ENCODE data around the gene SLC38A9.
"Not testable (repeated sequence)": the region's sequence is repeated elsewhere in the genome, so short reads cannot be mapped to it uniquely, and the experiment has no call there.

SLC38A9 gene

GRCh38 chr5:55700745-55701144, 11.4 kb downstream of the SLC38A9 start:
- Mint-ChIP-seq H3K27me3 (no peaks in the 10 kb centered on the region), H3K9me3 (no peaks in the 10 kb centered on the region), H3K4me3 (no peak overlapping the region), H3K4me1 (peaks cover 17% of the 10 kb centered on the region), H3K36me3 (ENCODE audit: insufficient read depth) (peaks cover 7% of the 10 kb centered on the region), H3K27ac (ENCODE audit: low read depth) (no peak overlapping the region)
- DNase-seq (ENCODE audit: low spot score in 2 of 2) = no peak
- ATAC-seq (replicated peaks; ENCODE audit: extremely low read depth, poor library complexity, severe bottlenecking) = no peak

GRCh38 chr5:55699041-55699688, 13.0 kb downstream of the SLC38A9 start:
- no peak for ATAC-seq (replicated peaks; ENCODE audit: extremely low read depth, poor library complexity, severe bottlenecking)
- Mint-ChIP-seq H3K9me3 (no peaks in the 10 kb centered on the region), H3K27me3 (no peaks in the 10 kb centered on the region), H3K27ac (ENCODE audit: low read depth) (no peak overlapping the region), H3K4me1 (peaks cover 24% of the 10 kb centered on the region), H3K4me3 (no peak overlapping the region), H3K36me3 (ENCODE audit: insufficient read depth) (peaks cover 9% of the 10 kb centered on the region)
- no peak for DNase-seq (ENCODE audit: low spot score in 2 of 2)

DNA sequence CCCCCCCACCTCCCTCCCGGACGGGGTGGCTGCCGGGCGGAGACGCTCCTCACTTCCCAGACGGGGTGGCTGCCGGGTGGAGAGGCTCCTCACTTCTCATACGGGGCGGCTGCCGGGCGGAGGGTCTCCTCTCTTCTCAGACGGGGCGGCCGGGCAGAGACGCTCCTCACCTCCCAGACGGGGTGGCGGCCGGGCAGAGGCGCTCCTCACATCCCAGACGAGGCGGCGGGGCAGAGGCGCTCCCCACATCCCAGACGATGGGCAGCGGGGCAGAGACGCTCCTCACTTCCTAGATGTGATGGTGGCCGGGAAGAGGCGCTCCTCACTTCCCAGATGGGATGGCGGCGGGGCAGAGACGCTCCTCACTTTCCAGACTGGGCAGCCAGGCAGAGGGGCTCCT, 15.4 kb downstream of the SLC38A9 start:
- not testable (repeated sequence) for H3K36me3 Mint-ChIP-seq (ENCODE audit: insufficient read depth); H3K27me3 Mint-ChIP-seq; H3K9me3 Mint-ChIP-seq; H3K4me3 Mint-ChIP-seq; DNase-seq (ENCODE audit: low spot score in 2 of 2); H3K27ac Mint-ChIP-seq (ENCODE audit: low read depth); ATAC-seq (replicated peaks; ENCODE audit: extremely low read depth, poor library complexity, severe bottlenecking)
- H3K4me1 Mint-ChIP-seq = peaks cover 24% of the 10 kb centered on the region

GRCh38 chr5:55694152-55694830, 17.8 kb downstream of the SLC38A9 start:
- H3K36me3 Mint-ChIP-seq (ENCODE audit: insufficient read depth) = peaks cover 5% of the 10 kb centered on the region
- no peaks in the 10 kb centered on the region for H3K27me3 Mint-ChIP-seq
- H3K27ac Mint-ChIP-seq (ENCODE audit: low read depth) = no peak overlapping the region
- H3K9me3 Mint-ChIP-seq = no peaks in the 10 kb centered on the region
- DNase-seq (ENCODE audit: low spot score in 2 of 2) (no peak), ATAC-seq (replicated peaks; ENCODE audit: extremely low read depth, poor library complexity, severe bottlenecking) (no peak)
- H3K4me1 Mint-ChIP-seq = peaks cover 7% of the 10 kb centered on the region
- no peak overlapping the region for H3K4me3 Mint-ChIP-seq

GRCh38 chr5:55692509-55692908, 19.6 kb downstream of the SLC38A9 start:
- H3K36me3 Mint-ChIP-seq (ENCODE audit: insufficient read depth) = peaks cover 5% of the 10 kb centered on the region
- no peaks in the 10 kb centered on the region for H3K27me3 Mint-ChIP-seq
- ATAC-seq (replicated peaks; ENCODE audit: extremely low read depth, poor library complexity, severe bottlenecking) (no peak), DNase-seq (ENCODE audit: low spot score in 2 of 2) (no peak)
- no peak overlapping the region for H3K27ac Mint-ChIP-seq (ENCODE audit: low read depth)
- H3K4me1 Mint-ChIP-seq = peaks cover 7% of the 10 kb centered on the region
- no peak overlapping the region for H3K4me3 Mint-ChIP-seq
- no peaks in the 10 kb centered on the region for H3K9me3 Mint-ChIP-seq

- DNase-seq (ENCODE audit: low spot score in 2 of 2) (no peak), ATAC-seq (replicated peaks; ENCODE audit: extremely low read depth, poor library complexity, severe bottlenecking) (no peak)
- no peaks in the 10 kb centered on the region for H3K9me3 Mint-ChIP-seq
- H3K4me1 Mint-ChIP-seq = peaks cover 7% of the 10 kb centered on the region
- no peak overlapping the region for H3K4me3 Mint-ChIP-seq
- H3K27me3 Mint-ChIP-seq = no peaks in the 10 kb centered on the region
- no peak overlapping the region for H3K27ac Mint-ChIP-seq (ENCODE audit: low read depth)
- H3K36me3 Mint-ChIP-seq (ENCODE audit: insufficient read depth) = peaks cover 5% of the 10 kb centered on the region
Observed at GRCh38 chr5:55692106-55692417, 20.1 kb downstream of the SLC38A9 start.

GRCh38 chr5:55691265-55692105, 20.6 kb downstream of the SLC38A9 start:
- peaks cover 7% of the 10 kb centered on the region for H3K4me1 Mint-ChIP-seq
- H3K4me3 Mint-ChIP-seq = no peak overlapping the region
- DNase-seq (ENCODE audit: low spot score in 2 of 2) = no peak
- H3K9me3 Mint-ChIP-seq = no peaks in the 10 kb centered on the region
- H3K27me3 Mint-ChIP-seq = no peaks in the 10 kb centered on the region
- ATAC-seq (replicated peaks; ENCODE audit: extremely low read depth, poor library complexity, severe bottlenecking) = no peak
- peaks cover 5% of the 10 kb centered on the region for H3K36me3 Mint-ChIP-seq (ENCODE audit: insufficient read depth)
- H3K27ac Mint-ChIP-seq (ENCODE audit: low read depth) = no peak overlapping the region

- DNase-seq (ENCODE audit: low spot score in 2 of 2) (no peak), ATAC-seq (replicated peaks; ENCODE audit: extremely low read depth, poor library complexity, severe bottlenecking) (no peak)
- Mint-ChIP-seq H3K4me1 (no peaks in the 10 kb centered on the region), H3K4me3 (no peak overlapping the region), H3K36me3 (ENCODE audit: insufficient read depth) (no peaks in the 10 kb centered on the region), H3K9me3 (no peaks in the 10 kb centered on the region), H3K27me3 (no peaks in the 10 kb centered on the region), H3K27ac (ENCODE audit: low read depth) (no peak overlapping the region)
Observed at GRCh38 chr5:55682071-55682470, 30.1 kb downstream of the SLC38A9 start.

DNA sequence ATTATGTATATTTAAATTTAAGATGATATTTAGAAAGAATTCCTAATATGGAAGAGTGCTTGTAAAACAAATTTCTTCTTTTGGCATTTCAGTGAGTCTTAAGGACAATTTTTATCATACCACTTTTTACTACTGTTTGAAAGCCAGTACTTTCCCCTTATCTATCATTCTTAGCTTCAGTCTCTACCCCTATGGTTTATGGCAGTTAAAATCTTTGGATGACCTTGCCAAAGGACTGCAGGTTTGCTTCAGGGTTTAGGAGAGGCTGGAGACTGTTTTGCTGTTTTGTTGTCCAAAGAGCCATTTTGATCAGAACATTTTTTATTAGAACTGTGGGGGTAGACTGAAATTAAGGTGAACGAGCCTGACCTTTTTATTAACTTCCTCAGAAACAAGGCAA, 30.8 kb downstream of the SLC38A9 start:
- no peak for ATAC-seq (replicated peaks; ENCODE audit: extremely low read depth, poor library complexity, severe bottlenecking)
- no peaks in the 10 kb centered on the region for H3K27me3 Mint-ChIP-seq
- no peaks in the 10 kb centered on the region for H3K9me3 Mint-ChIP-seq
- no peaks in the 10 kb centered on the region for H3K4me1 Mint-ChIP-seq
- no peak for DNase-seq (ENCODE audit: low spot score in 2 of 2)
- H3K4me3 Mint-ChIP-seq = no peak overlapping the region
- H3K36me3 Mint-ChIP-seq (ENCODE audit: insufficient read depth) = no peaks in the 10 kb centered on the region
- H3K27ac Mint-ChIP-seq (ENCODE audit: low read depth) = no peak overlapping the region

DNA sequence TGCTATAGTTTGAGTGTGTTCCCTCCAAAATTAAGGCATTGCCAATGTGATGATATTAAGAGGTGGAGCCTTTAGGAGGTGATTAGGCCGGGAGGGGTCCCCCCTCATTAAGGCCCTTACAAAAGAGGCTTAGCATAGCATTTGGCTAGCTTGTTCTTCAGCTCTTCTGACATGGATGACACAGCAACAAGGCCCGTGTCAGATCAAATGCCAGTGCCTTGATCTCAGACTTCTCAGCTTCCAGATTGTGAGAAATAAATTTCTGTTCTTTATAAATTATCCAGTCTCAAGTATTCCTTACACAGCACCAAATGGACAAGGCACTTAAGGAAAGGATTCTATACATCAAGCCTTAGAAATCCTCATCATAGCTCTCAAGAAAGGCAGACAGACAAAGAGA, 31.8 kb downstream of the SLC38A9 start:
- Mint-ChIP-seq H3K27ac (ENCODE audit: low read depth) (no peak overlapping the region), H3K9me3 (no peaks in the 10 kb centered on the region), H3K27me3 (no peaks in the 10 kb centered on the region), H3K4me1 (no peaks in the 10 kb centered on the region), H3K4me3 (no peak overlapping the region), H3K36me3 (ENCODE audit: insufficient read depth) (no peaks in the 10 kb centered on the region)
- DNase-seq (ENCODE audit: low spot score in 2 of 2) (no peak), ATAC-seq (replicated peaks; ENCODE audit: extremely low read depth, poor library complexity, severe bottlenecking) (no peak)

DNA sequence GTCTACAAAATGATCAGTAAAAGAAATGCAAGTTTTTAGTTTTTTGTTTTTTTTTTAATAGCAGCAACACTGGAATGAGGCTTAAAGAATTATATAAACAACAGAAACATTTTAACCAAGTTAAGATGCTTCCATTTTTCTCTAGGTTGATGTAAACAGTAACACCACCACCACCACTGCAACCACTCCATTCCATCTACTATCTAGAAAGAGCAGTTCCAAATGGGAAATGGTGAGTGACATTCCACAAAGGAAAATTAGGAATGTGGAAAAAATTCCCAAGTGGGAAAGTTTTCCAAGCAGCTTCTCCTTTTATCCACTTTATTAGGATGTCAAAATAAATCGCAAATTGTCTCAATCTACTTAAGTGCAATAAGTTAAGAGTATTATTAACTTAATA, 32.6 kb downstream of the SLC38A9 start:
- DNase-seq (ENCODE audit: low spot score in 2 of 2) (no peak), ATAC-seq (replicated peaks; ENCODE audit: extremely low read depth, poor library complexity, severe bottlenecking) (no peak)
- Mint-ChIP-seq H3K27me3 (no peaks in the 10 kb centered on the region), H3K9me3 (no peaks in the 10 kb centered on the region), H3K36me3 (ENCODE audit: insufficient read depth) (no peaks in the 10 kb centered on the region), H3K27ac (ENCODE audit: low read depth) (no peak overlapping the region), H3K4me1 (no peaks in the 10 kb centered on the region), H3K4me3 (no peak overlapping the region)

- no peak overlapping the region for H3K4me3 Mint-ChIP-seq
- ATAC-seq (replicated peaks; ENCODE audit: extremely low read depth, poor library complexity, severe bottlenecking) = no peak
- no peaks in the 10 kb centered on the region for H3K27me3 Mint-ChIP-seq
- peaks cover 1% of the 10 kb centered on the region for H3K36me3 Mint-ChIP-seq (ENCODE audit: insufficient read depth)
- H3K9me3 Mint-ChIP-seq = no peaks in the 10 kb centered on the region
- no peaks in the 10 kb centered on the region for H3K4me1 Mint-ChIP-seq
- H3K27ac Mint-ChIP-seq (ENCODE audit: low read depth) = no peak overlapping the region
- no peak for DNase-seq (ENCODE audit: low spot score in 2 of 2)
Observed at GRCh38 chr5:55675119-55675518, 37.0 kb downstream of the SLC38A9 start.

GRCh38 chr5:55674340-55674739, 37.8 kb downstream of the SLC38A9 start:
- Mint-ChIP-seq H3K9me3 (no peaks in the 10 kb centered on the region), H3K36me3 (ENCODE audit: insufficient read depth) (peaks cover 1% of the 10 kb centered on the region), H3K27ac (ENCODE audit: low read depth) (no peak overlapping the region), H3K4me1 (no peaks in the 10 kb centered on the region), H3K4me3 (no peak overlapping the region), H3K27me3 (no peaks in the 10 kb centered on the region)
- ATAC-seq (replicated peaks; ENCODE audit: extremely low read depth, poor library complexity, severe bottlenecking) = no peak
- no peak for DNase-seq (ENCODE audit: low spot score in 2 of 2)
